CD14-positive monocyte (primary cell): Measurements from ENCODE around the gene TTLL11. TPM values are rescaled to one million over a fixed set of nuclear protein-coding genes. Genes with fewer than 3 reads are reported as not detected.

Source experiments
- DNase-seq, 3 donors: peaks; one replicate each; pipeline ENCODE4 v3.0.0-alpha.2; 2011 to 2022
- H2AFZ ChIP-seq: 2 replicates; pipeline ENCODE4 v1.6.0; 2012; ENCODE audit warnings: mild to moderate bottlenecking, low read depth, low read length, inconsistent platforms; ENCODE audit not compliant: insufficient read depth, poor library complexity, severe bottlenecking
- H3K27ac ChIP-seq, 2 donors: 1 replicate in 1 of 2; 2 replicates in 1 of 2; pipeline ENCODE4 v1.5.1; 2012 to 2013; ENCODE audit warnings: low read length in 2 of 2, control low read depth in 1 of 2, inconsistent platforms in 1 of 2, low read depth in 1 of 2, mild to moderate bottlenecking in 1 of 2
- H3K27me3 ChIP-seq, 2 donors: one replicate each; pipeline versions ENCODE4 v1.6.0 to v1.6.1; 2011 to 2013; ENCODE audit warnings: low read length in 2 of 2; ENCODE audit not compliant: control insufficient read depth in 2 of 2, insufficient read depth in 2 of 2
- H3K36me3 ChIP-seq, 2 donors: replicated peaks in 1 of 2; 1 replicate in 1 of 2; 2 replicates in 1 of 2; pipeline versions ENCODE4 v1.5.1 to v1.6.1; 2012 to 2013; ENCODE audit warnings: low read length in 2 of 2, control low read depth in 1 of 2, inconsistent platforms in 1 of 2, mild to moderate bottlenecking in 1 of 2; ENCODE audit not compliant: insufficient read depth in 2 of 2, control insufficient read depth in 1 of 2
- H3K4me1 ChIP-seq, 2 donors: 1 replicate in 1 of 2; 2 replicates in 1 of 2; pipeline versions ENCODE4 v1.5.1 to v1.6.1; 2012 to 2013; ENCODE audit warnings: low read length in 2 of 2, control low read depth in 1 of 2, inconsistent platforms in 1 of 2, mild to moderate bottlenecking in 1 of 2, moderate library complexity in 1 of 2; ENCODE audit not compliant: insufficient read depth in 2 of 2, control insufficient read depth in 1 of 2
- H3K4me2 ChIP-seq: replicated peaks from 2 replicates; pipeline ENCODE3; 2012; ENCODE audit warnings: low read length, moderate library complexity, mild to moderate bottlenecking; ENCODE audit not compliant: poor library complexity, severe bottlenecking; ENCODE audit errors: extremely low read depth
- H3K4me3 ChIP-seq, 3 experiments: fragments of 200-600 bp in 1 of 3; sonication (generic) in 1 of 3; replicated peaks in 1 of 3; 1 replicate in 2 of 3; 2 replicates in 1 of 3; pipeline ENCODE4 v1.5.1; 2011 to 2013; ENCODE audit warnings: low read length in 3 of 3, mild to moderate bottlenecking in 3 of 3, control low read depth in 2 of 3, low read depth in 2 of 3, inconsistent platforms in 1 of 3, moderate library complexity in 1 of 3
- H3K79me2 ChIP-seq: 2 replicates; pipeline ENCODE4 v1.6.0; 2012; ENCODE audit warnings: mild to moderate bottlenecking, control low read depth, inconsistent platforms, low read length, moderate library complexity; ENCODE audit not compliant: insufficient read depth
- H3K9ac ChIP-seq: 2 replicates; pipeline ENCODE4 v1.6.0; 2017; ENCODE audit warnings: low read length, mild to moderate bottlenecking; ENCODE audit not compliant: insufficient read depth, poor library complexity, severe bottlenecking
- H3K9me3 ChIP-seq, 2 donors: replicated peaks in 1 of 2; 1 replicate in 1 of 2; 2 replicates in 1 of 2; pipeline versions ENCODE4 v1.5.1 to v1.6.1; 2012 to 2013; ENCODE audit warnings: low read length in 2 of 2, control low read depth in 1 of 2; ENCODE audit not compliant: control insufficient read depth in 1 of 2, insufficient read depth in 1 of 2
- H4K20me1 ChIP-seq: 2 replicates; pipeline ENCODE4 v1.6.0; 2012; ENCODE audit warnings: mild to moderate bottlenecking, low read length, control low read depth, moderate library complexity; ENCODE audit not compliant: insufficient read depth
- H3K27ac Mint-ChIP-seq, 7 donors: one replicate each; pipeline ENCODE4 v1.8.0; 2020; ENCODE audit warnings: mild to moderate bottlenecking in 7 of 7, mixed read lengths in 7 of 7, moderate library complexity in 6 of 7, inconsistent platforms in 2 of 7
- H3K27me3 Mint-ChIP-seq, 3 donors: one replicate each; pipeline ENCODE4 v1.8.0; 2021 to 2022; ENCODE audit warnings: low read depth in 3 of 3, mild to moderate bottlenecking in 3 of 3, mixed read lengths in 3 of 3, moderate library complexity in 3 of 3, inconsistent platforms in 1 of 3
- H3K36me3 Mint-ChIP-seq, 2 donors: one replicate each; pipeline ENCODE4 v1.8.0; 2020; ENCODE audit warnings: mixed read lengths in 2 of 2, inconsistent platforms in 1 of 2, mild to moderate bottlenecking in 1 of 2
- H3K4me1 Mint-ChIP-seq: one replicate; pipeline ENCODE4 v1.8.0; 2020; ENCODE audit warnings: mild to moderate bottlenecking, mixed read lengths
- H3K4me3 Mint-ChIP-seq, 2 donors: one replicate each; pipeline ENCODE4 v1.8.0; 2020; ENCODE audit warnings: mild to moderate bottlenecking in 2 of 2, mixed read lengths in 2 of 2, moderate library complexity in 1 of 2
- H3K9me3 Mint-ChIP-seq, 7 donors: one replicate each; pipeline ENCODE4 v1.8.0; 2020 to 2022; ENCODE audit warnings: mixed read lengths in 7 of 7, mild to moderate bottlenecking in 6 of 7, moderate library complexity in 6 of 7, inconsistent platforms in 2 of 7
- CTCF ChIP-seq: fragments of 200-600 bp; IDR thresholded peaks from one replicate; pipeline ENCODE4 v1.8.0; 2022; ENCODE audit warnings: antibody characterized with exemption, mild to moderate bottlenecking
- WGBS: methylation state at CpG from one replicate; pipeline ENCODE4 v1.1.5; 2013; ENCODE audit warnings: missing lambda C conversion rate; ENCODE audit not compliant: insufficient coverage; 5-methylcytosine and 5-hydroxymethylcytosine counted together
- intact Hi-C, 2 donors: fragments of 100-400 bp; cut with micrococcal nuclease; formaldehyde crosslinking; loops; one replicate each; pipeline versions ENCODE4 v1.15.0 to v1.15.1; 2023
- polyA plus RNA-seq, 3 donors: library from polyadenylated mRNA; depleted of rRNA in 1 of 3; unstranded in 2 of 3; stranded (reverse) in 1 of 3; fragments of 300-500 nt in 2 of 3; fragments of >200 nt in 1 of 3; fragmentation: Illumina TruSeq in 2 of 3; gene quantifications; 1 replicate in 2 of 3; 2 replicates in 1 of 3; pipeline ENCODE4 v1.2.3, GENCODE V29; 2012 to 2021

TTLL11 gene
- polyA plus RNA-seq, 3 donors = 2.9 to 3.5 (median 3.1) TPM

DNA sequence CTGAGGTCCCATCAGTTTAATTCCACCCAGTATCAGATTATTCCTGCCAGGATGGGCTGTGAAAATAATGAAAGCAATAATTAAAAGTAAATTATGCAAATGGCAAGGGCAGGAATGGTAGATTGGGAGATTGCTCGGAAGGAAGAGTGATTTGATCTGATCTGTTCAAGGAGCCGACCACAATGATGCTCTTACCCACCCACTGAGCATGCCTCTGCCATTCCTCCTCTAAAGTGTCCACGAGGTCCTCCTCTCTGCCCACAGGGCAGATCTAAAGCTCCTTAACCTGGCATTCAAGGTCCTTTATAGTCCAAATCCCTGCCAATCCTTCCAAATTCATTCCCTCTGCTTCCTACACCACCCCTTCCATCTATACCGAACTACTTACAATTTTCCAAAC lies 147.8 kb downstream of the TTLL11 start:
- TF ChIP-seq CTCF = no peak
- Mint-ChIP-seq H3K27ac (no peak overlapping the region), H3K9me3 (peaks cover 0 to 2% (median 0%) of the 10 kb centered on the region in 7 donors), H3K4me1 (no peaks in the 10 kb centered on the region), H3K4me3 (no peak overlapping the region), H3K27me3 (peaks cover 0 to 3% (median 2%) of the 10 kb centered on the region in 3 donors), H3K36me3 (no peaks in the 10 kb centered on the region)
- 100% methylated on average over 2 of the region's 4 CpGs for WGBS
- Histone ChIP-seq H3K4me3 (no peak overlapping the region), H3K4me2 (no peak overlapping the region), H3K79me2 (no peaks in the 10 kb centered on the region), H3K4me1 (no peaks in the 10 kb centered on the region), H3K27ac (no peak overlapping the region), H4K20me1 (no peaks in the 10 kb centered on the region), H3K9ac (no peak overlapping the region), H3K27me3 (no peaks in the 10 kb centered on the region), H3K36me3 (no peaks in the 10 kb centered on the region), H2AFZ (no peak overlapping the region), H3K9me3 (no peaks in the 10 kb centered on the region)
- no peak for DNase-seq
- intact Hi-C loops = no loop called here

DNA sequence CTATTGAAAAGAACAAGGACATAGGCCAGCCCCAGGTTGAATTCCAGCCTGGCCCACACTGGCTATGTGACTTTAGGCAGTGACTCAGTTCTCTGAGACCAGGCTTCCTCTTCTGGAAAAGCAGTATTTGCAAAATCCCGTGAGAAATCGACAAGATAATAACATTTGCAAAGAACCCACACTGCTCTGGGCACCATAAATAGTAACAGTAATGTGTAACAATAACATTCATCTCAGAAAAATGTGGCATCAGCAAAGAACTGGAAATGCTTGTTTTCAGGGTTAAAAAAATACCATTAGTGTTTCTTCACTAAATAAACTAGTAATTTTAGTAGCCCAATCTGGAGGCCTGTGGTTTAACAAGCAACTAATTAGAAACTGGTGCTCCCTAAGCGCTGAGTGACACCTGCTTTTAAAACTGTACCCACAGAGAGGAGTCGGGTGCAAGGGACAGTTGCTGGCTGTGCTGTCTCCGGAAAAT lies 148.4 kb downstream of the TTLL11 start:
- Histone ChIP-seq H2AFZ (no peak overlapping the region), H3K9me3 (no peaks in the 10 kb centered on the region), H3K27ac (no peak overlapping the region), H3K36me3 (no peaks in the 10 kb centered on the region), H3K4me2 (no peak overlapping the region), H3K4me3 (no peak overlapping the region), H3K9ac (no peak overlapping the region), H3K4me1 (no peaks in the 10 kb centered on the region), H3K79me2 (no peaks in the 10 kb centered on the region), H3K27me3 (no peaks in the 10 kb centered on the region), H4K20me1 (no peaks in the 10 kb centered on the region)
- peaks cover 0 to 2% (median 0%) of the 10 kb centered on the region in 7 donors for H3K9me3 Mint-ChIP-seq
- no peaks in the 10 kb centered on the region for H3K4me1 Mint-ChIP-seq
- H3K36me3 Mint-ChIP-seq = no peaks in the 10 kb centered on the region
- H3K27me3 Mint-ChIP-seq = peaks cover 0 to 3% (median 2%) of the 10 kb centered on the region in 3 donors
- TF ChIP-seq CTCF = no peak
- H3K4me3 Mint-ChIP-seq = no peak overlapping the region
- intact Hi-C loops = no loop called here
- no peak for DNase-seq
- no peak overlapping the region for H3K27ac Mint-ChIP-seq
- 100% methylated on average over 2 of the region's 5 CpGs for WGBS
